NCI-H2107 treated with DMSO at 0.1 percent for 48 hours (cell line): ENCODE measurements around the gene ZNF827.
A peak's percentile ranks its signal among the peaks of the same experiment; 100 is the strongest.

Experiments used
- DNase-seq: peaks from one replicate; lab custom pipeline; 2025; ENCODE audit not compliant: unreplicated experiment; lab: John Stamatoyannopoulos, UW

The ZNF827 gene

DNA sequence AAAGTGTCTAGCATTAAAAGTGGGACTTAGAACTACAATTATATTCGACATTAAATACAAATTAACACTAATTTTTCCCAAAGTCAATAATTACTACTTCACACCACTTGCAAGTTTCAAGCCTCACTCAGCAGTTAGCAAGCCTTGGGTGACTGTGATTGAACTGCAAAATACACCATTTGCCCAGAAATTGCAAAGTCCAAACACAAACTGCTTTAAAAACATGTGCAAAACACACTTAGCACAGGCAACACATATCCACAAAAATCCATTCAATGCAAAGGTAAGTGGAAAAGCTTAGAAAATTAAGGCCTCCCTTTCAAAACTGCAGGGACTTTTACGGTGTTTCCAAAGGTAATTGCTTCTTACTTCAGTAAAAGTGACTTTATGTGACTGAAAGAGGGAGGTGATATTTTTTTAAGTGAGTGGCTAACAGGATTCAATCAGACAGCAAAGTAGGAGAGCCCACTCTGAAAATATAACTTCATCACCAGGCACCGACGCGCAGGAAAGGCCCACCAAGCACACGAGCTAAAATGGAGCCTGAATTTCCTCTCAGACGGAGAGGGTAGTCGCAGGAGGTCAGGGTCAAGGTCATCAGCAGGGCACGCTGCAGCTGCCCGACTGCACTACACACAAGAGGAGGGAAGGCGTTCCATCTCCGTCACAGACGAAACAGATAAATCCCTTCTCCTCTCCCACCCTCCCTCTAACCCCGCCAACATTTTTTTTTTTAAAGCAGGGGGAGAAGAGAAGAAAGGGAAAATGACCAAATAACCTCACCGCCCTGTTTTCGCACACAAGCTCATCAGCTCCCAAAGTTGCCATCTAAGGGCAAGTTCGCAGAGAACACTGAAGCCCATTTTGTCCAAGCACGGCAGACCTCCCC lies 3.1 kb downstream of the ZNF827 start:
- no peak for DNase-seq

DNA sequence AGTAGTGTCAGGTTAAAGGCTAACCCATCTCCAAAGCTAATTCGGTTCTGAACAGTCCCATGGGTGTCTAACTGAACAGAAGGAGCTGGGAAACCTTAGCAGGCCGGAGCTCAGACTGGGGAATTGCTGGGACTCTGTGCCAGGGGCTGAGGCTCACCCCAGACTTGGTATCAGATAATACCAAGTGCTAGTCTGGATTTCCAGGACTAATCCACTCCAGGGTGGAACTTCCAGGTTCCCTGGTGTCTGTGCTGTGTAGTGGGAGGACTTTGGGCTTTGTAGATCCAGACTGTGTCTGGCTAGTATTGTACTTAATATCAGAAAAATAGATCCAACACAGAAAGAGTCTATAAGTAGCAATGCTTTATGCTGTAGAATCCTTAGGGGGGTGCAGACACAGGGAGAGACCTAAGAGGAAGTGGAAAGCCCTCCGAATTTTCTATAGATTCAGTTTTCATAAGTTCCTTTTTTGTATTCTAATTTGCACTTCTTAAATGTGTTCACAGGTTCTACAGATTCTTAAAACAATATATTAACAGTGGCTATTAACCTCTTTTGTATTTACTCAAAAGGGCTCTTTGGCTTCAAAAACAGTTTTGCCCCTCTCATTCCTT lies 4.1 kb downstream of the ZNF827 start:
- DNase-seq, result no peak

DNA sequence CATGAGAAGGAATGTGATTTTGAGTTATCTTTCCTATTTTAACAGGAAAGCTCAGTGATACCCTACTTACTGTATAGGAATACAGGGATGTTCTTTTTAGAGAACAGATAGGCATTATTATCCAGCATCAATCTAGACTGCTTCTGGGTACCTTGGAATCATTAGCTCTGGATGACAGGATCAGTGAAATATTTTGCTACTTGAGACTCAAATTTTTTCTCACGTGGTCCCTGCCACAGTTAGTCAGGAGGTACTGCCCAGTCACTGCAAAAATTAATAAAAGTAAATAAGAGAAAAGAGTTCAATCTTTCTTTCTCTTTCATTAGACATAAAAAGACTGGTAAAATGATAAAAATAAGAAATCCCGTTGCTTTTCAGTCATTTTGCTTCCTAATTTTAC lies 5.5 kb downstream of the ZNF827 start:
- no peak for DNase-seq

DNA sequence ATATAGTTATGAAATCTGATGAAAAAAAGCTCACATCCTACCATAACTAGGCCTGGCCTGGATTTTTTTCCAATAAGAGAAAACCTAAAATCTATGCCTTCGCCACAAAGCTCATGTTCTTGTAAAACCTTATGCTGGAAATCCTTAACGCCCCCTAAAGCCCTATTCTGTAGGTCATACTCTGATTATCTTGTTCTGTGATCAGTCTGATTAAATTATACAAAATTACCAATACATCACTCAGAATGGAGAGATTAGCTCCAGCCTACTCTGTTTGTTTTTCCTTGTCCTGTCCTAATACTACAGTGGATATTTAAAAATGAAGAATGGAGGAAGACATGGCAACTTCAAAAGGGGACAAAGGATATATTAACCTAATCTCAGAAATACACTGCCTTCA lies 7.2 kb downstream of the ZNF827 start:
- DNase-seq, result no peak

DNA sequence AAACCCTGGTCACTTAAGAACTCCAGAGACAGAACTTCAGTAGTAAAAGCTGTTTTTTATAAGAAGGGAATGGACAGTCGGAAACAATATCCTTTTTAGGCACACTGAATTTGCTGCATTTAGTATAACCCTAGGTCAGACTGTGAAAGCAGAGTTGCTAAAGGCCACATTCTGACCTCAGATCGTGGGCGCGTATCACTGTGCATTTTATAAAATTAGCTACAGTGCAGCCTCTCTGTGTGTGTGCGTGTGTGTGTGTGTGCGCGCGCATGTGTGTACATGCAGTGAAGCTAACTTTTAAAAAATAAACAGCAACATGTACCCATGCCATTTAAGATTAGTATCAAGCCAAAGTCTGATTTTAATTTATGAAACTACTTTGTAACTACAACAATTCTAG lies 8.0 kb downstream of the ZNF827 start:
- no peak for DNase-seq

DNA sequence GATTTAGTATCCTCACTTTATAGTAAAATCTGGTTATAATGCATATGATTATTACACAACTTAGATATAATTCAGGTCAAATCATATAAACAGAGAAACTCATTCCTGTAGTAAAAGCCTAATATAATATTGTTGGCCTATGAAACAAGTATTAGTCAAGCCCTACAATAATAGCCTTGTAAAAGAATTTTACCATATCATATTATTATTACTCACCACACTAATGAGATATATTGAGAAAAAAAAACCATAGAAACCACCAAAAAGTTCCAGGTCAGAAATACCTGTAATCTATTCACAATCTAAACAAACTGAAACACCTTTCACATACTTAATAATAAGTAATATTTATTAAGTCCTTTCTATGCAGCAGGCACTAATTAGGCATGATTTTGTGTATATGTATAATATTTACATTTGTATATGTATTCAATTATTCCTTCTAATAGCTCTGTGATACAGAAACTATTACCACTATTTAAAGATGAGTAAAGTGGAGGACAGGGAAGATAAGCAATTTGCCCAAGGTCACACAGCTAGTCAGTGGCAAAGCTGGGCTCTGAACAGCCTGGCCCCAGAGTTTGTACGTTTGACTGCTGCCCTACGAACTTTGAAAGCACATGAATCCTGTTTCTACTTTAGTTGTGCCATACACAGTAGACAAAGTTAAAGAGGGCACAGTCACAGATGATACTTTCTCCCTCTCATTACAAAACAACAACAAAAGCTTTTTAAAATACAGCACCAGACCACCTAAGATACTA lies 9.0 kb downstream of the ZNF827 start:
- DNase-seq, result no peak

DNA sequence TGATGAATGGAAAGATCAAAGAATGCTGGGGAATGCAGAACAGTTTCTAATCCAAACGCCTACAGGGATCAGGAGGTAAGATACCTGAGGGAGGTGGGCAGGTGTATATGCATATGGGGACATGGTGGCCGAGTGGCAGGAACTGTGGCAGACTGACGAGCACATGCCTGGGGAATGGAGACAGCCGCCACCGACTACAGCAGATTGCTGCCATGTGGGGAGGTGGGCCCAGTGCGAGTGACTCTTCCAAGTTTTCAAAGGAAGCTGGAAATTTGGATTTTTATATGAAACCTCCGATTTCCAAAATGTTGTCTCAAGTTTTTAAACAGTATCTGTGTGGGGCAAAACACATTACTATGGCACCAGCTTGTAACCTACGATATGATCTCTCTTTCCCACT lies 9.9 kb downstream of the ZNF827 start:
- DNase-seq, result no peak

DNA sequence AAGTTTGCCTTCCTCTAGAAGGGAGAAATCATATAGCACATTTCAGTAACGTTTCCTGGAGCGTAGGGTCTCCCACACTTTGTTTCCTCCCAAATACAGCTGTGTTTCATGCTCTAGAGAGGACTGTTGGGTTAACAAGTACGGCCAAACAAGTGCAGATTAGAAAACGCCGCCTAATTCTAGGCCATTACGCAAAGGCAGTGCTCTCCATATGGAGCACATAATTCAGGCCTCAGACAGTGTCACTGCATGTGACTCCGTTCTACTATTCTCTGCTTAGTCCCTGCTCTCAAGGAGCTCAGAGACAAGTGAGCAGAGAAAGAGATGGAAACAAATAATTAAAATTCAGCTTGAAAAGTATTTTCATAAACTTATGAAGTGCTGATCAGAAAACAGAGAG lies 11.6 kb downstream of the ZNF827 start:
- no peak for DNase-seq

DNA sequence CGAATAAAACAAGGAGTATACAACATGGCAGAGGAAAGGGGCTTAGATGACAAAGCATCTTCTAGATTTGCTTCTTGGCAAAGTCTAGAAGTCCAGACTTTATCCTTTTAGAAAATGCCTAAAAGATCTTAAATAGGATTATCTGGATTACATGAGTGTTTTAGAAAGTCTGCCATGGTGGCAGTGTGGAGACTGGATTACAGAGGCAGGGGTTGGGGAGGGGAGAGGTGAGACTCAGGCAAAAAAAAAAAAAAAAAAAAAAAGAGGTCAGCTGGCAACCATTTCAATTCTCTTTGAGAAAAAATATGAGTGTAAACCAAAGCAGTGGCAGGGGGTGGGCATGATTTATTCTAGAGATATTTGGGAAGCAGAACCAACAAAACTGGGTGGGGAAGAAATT lies 17.4 kb downstream of the ZNF827 start:
- DNase-seq, result no peak

DNA sequence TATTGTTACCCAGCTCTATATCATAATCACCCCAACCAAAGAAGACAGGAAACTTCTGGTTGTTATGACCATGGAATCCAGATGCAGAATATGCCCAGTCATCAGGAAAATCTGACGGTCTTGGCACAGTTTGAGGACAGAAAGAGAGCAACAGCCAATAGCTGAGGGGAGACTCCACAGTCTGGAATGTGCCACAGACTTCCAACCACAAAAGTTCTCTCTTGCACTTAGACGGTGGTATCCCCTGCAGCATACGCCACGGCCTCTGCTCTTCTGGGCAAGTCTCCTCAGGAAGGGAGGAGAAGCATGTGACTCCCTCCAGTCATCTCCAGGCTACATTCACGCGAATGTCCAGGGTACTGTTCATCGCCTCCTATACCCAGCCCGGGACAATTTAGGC lies 18.4 kb downstream of the ZNF827 start:
- DNase-seq, result no peak

DNA sequence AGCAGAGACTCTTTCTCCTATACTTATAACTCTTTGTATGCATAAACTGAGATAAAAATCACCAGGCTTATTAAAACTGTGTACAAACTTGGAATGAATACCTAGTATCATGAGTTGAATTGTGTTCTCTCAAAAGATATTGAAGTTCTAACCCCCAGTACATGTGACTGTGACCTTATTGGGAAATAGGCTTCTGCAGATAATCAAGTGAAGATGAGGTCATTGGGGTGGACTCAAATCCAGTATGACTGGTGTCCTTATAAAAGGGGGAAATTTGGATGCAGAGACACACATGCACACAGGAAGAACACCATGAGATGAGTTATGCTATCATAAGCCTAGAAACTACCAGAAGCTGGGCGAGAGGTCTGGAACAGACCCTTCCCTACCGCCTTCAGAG lies 26.2 kb downstream of the ZNF827 start:
- DNase-seq, result no peak

DNA sequence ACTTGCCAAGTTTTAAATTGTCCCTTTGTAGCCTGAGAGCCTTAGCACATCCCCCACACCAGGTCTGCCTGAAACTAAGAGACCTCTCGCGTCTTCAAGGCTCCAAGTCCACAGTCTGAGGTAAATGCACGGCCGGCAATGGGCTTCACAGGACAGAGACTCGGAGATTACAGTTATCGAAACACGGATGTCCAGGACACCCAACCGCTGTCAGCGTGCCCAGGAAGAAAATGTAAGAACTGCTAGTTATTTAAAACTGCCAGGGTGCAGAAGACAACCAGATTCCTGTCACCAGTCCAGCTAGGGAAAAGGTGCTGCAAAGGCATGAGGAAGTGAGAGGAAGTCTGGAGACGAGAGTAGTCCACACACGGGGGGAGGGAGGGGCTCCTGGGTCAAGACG lies 28.9 kb downstream of the ZNF827 start:
- DNase-seq, result no peak

DNA sequence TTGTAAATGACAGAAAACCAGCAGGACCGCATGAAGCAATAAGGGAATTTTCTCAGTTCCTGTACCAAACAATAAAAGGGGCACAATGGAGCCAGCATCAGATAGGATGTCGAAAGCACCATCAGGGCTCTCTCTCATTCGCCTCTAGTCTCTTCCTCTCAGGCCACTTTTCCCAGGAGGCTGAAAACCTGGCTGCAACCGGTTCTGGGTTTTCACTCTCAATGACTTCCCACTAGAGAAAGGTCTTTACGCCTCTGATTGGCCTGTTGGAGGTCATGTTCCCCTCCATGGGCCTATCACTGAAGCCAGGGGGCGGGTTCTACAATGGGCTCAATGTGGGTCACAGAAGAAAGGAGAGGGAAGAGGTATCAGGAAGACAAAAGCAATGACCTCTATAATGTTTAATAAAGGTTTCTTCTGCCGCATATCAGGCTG lies 29.3 kb downstream of the ZNF827 start:
- DNase-seq, result peak; percentile 45

DNA sequence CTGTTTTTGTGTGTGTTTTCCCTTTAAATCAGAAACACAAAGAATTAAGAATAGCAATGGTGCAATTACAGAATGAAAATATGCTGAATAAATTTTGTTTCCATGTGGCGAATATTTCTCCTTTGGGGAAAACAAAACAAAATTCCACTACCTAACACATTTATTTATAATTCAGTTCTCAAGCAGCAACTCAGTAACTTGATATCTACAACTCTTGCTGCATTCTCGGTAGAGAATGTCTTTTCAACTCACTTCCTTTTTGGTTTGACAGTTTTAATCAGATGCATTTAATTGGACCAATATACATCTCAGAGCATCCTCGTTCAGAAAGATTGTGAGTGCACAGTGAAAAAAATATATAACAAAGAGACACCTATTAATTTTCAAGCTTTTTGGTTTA lies 30.8 kb downstream of the ZNF827 start:
- no peak for DNase-seq

DNA sequence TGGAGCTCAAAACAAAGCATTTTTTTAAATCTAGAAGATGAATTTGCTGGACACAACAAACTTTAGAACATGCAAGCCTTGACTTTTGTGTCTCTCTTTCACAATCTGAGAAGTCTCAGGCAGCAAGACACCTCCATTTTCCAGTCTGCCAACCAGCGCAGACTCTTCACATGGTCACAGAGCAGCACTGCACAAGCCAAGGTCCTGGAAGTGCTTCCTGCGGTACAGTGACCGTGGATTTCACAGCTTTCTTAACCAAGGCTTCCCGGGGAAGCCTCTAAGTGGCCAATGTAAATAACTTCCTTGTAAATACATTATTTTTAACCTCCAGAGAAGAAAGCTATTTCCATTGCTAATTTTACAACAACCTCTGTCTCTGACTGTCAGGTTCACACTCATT lies 31.2 kb downstream of the ZNF827 start:
- no peak for DNase-seq

DNA sequence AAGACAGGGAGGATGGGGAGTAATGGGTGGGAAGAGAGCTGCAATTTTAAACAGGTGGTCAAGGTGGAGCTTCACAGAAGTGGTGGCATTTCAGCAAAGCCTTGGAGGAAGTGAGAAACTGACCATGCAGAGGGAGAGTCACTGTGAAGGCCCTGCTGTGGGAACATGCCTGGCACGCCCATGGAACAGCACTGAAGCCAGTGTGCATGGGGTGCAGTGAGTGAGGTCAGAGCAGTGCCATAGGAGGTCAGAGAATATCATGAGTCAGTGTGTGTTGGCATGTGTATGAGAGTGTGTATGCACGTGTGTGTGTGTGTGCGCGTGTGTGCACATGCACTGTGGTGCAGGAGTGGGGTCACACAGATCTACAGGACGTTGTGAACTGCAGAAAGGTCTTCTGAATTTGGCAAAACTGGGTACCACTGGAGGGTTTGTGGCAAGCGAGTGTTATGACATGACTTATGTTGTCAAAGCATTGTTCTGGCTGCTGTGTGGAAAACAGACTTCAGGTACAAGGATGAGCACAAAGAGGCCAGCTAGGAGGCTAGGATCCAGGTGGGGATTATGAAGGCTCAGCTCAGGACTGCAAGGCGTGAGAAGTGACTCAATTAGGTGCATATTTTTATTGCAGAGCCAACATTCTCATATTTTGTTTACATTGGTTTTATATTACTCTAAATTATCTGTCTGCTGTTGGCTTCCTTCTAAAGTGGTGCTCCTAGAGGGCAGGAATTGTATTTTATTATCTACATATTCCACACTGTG lies 34.0 kb downstream of the ZNF827 start:
- DNase-seq, result no peak

DNA sequence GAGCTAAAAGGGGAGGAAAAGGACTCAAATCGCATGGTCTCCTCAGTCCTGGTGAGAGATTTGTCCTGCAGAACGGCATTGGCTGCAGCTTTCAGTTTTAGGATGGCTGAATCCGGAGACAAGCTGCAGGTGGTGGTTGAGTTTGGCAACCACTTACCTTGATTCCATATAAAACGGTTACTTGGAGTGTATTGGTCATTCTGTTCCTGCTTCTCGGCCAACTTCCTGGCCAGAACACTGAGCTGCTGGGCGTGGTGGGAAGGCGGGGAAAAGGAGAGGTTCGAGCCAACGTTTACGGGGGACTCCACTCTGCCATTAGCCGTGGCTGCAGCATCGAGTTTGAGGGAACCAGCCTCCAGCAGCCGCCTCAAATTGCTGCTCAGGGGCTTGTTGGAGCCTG lies 36.1 kb downstream of the ZNF827 start:
- no peak for DNase-seq

DNA sequence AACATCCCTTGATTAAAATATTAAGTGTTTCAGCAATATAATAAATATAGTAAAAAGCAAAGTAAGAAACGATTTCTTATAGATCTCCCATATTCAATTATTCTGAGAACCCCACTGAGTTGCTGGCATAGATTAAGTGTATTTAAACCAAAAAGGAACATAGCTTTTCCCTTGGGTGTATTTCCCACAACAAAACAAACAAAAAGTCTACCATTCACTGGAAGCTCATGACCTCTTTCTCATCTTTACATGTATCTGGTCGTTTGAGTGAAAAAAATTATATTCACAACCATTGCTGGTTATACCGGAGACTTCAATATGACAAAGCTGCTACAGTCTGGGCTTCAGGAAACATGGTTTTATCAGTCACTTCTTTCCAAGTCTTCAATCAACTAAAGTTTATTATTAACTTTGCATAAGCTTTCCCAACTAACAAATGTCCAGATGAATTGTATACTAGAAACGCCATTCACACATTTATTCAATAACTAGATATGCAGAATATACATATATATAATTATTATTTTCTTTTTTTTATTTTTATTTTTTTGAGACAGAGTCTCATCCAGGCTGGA lies 38.6 kb downstream of the ZNF827 start:
- no peak for DNase-seq

DNA sequence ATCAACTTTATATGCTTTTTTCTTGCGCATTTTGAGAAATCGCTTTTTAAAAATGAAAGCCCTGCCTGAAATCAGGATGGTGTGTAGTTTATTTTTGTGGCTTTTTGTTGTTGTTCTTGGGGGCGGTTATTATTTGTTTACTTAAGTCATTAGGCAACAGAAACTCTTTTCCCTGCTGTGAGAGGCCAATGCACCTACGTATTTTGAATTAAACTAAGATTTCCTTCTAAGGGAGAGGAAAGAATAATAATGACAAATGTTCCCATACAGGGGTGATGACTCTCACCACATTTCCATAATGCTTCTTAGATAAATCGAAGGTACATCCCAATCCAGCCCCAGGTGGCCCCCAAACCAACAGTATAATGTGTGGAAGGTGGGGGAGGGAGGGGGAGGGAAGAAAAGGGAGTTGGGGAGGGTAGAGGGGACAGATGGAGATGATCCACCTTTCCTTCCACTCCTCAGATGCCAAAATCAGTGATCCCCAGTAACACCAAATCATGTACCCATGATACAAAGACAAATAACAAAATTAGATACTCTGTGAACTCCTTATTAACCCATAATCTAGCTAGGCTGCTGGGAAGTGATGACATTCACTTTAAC lies 39.6 kb downstream of the ZNF827 start:
- no peak for DNase-seq

DNA sequence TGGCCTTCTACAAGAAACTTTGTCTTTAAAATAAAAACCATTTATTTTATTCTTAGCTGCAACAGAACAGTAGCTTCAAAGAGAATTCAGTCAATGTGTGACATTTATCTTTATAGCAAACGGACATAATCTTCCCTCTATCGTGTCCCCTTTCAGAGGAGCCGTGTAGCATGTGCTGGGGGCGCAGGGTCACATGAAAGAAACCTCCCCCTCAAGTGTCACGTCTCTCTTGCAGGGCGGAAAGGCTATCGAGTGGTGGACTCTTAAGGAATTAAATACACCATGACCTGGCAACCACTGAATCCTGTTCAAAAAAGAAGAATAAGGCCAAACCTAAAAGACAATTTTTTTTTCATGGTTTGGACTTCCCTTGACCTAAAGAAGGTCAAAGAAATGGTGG lies 40.2 kb downstream of the ZNF827 start:
- no peak for DNase-seq
